Stimulated activated CD4-positive, alpha-beta T cell treated with anti-CD3 and anti-CD28 coated beads, Interleukin-2, amount 100 ng/mL, for 4 hours (primary cell): ENCODE data around the gene CYLD.

Source experiments
- DNase-seq: peaks from one replicate; pipeline ENCODE4 v3.0.0-alpha.2; 2020; ENCODE audit warnings: low read depth

Gene CYLD

GRCh38 chr16:50781043-50781442, 39.2 kb downstream of the CYLD start:
- DNase-seq = no peak

GRCh38 chr16:50781518-50781917, 39.6 kb downstream of the CYLD start:
- DNase-seq = no peak

GRCh38 chr16:50789757-50790156, 47.9 kb downstream of the CYLD start:
- DNase-seq = no peak

GRCh38 chr16:50791522-50791921, 49.6 kb downstream of the CYLD start:
- DNase-seq = no peak

GRCh38 chr16:50796829-50797228, 54.9 kb downstream of the CYLD start:
- no peak for DNase-seq

- no peak for DNase-seq
Observed at GRCh38 chr16:50797456-50797855, 55.6 kb downstream of the CYLD start.

GRCh38 chr16:50800074-50800473, 58.2 kb downstream of the CYLD start:
- no peak for DNase-seq

- DNase-seq = no peak
Observed at GRCh38 chr16:50801036-50801435, 59.1 kb downstream of the CYLD start.

GRCh38 chr16:50802000-50802399, 60.1 kb downstream of the CYLD start:
- no peak for DNase-seq

- DNase-seq = no peak
Observed at GRCh38 chr16:50802961-50803360, 61.1 kb downstream of the CYLD start.

GRCh38 chr16:50804290-50804907, 62.5 kb downstream of the CYLD start:
- DNase-seq = no peak

- DNase-seq = peak; percentile 71
Observed at GRCh38 chr16:50806099-50807062, 64.5 kb downstream of the CYLD start.

GRCh38 chr16:50808929-50809538, 67.1 kb downstream of the CYLD start:
- no peak for DNase-seq

- no peak for DNase-seq
Observed at GRCh38 chr16:50809561-50809960, 67.7 kb downstream of the CYLD start.

- DNase-seq = no peak
Observed at GRCh38 chr16:50810241-50810965, 68.5 kb downstream of the CYLD start.

GRCh38 chr16:50812046-50812445, 70.2 kb downstream of the CYLD start:
- DNase-seq = no peak

- DNase-seq = no peak
Observed at GRCh38 chr16:50812876-50813466, 71.1 kb downstream of the CYLD start.

- no peak for DNase-seq
Observed at GRCh38 chr16:50814052-50814451, 72.2 kb downstream of the CYLD start.

- DNase-seq = no peak
Observed at GRCh38 chr16:50814541-50814940, 72.7 kb downstream of the CYLD start.

GRCh38 chr16:50815382-50815781, 73.5 kb downstream of the CYLD start:
- no peak for DNase-seq

GRCh38 chr16:50816901-50817555, 75.1 kb downstream of the CYLD start:
- no peak for DNase-seq
